Stomach smooth muscle (tissue), 2 donors: ENCODE measurements around the gene CBLB.

ENCODE experiments used
- H3K27ac ChIP-seq: one replicate; pipeline ENCODE4 v1.7.0; 2013; ENCODE audit warnings: mild to moderate bottlenecking, low read length, inconsistent platforms
- H3K27me3 ChIP-seq, 2 donors: one replicate each; pipeline ENCODE4 v1.7.0; 2013; ENCODE audit warnings: low read length in 2 of 2; ENCODE audit not compliant: insufficient read depth in 2 of 2, control insufficient read depth in 1 of 2
- H3K36me3 ChIP-seq, 2 donors: one replicate each; pipeline ENCODE4 v1.7.0; 2013; ENCODE audit warnings: low read length in 2 of 2; ENCODE audit not compliant: control insufficient read depth in 2 of 2, insufficient read depth in 2 of 2
- H3K4me1 ChIP-seq: one replicate; pipeline ENCODE4 v1.7.0; 2013; ENCODE audit warnings: low read length; ENCODE audit not compliant: control insufficient read depth, insufficient read depth
- H3K4me3 ChIP-seq, 2 donors: one replicate each; pipeline ENCODE4 v1.7.0; 2013; ENCODE audit warnings: low read length in 2 of 2
- H3K9ac ChIP-seq, 2 donors: one replicate each; pipeline ENCODE4 v1.7.0; 2013; ENCODE audit warnings: low read length in 2 of 2, mild to moderate bottlenecking in 1 of 2
- H3K9me3 ChIP-seq, 2 donors: one replicate each; pipeline ENCODE4 v1.7.0; 2013; ENCODE audit warnings: low read length in 2 of 2; ENCODE audit not compliant: control insufficient read depth in 2 of 2
- donor health status: healthy.
- donor health status: Pancreatic carcinoma.

Gene CBLB

GRCh38 chr3:105846809-105847208 is 22.0 kb downstream of the CBLB start:
- H3K4me3 ChIP-seq = no peak overlapping the region
- H3K36me3 ChIP-seq = peaks cover 0 to 3% of the 10 kb centered on the region in 2 donors
- no peaks in the 10 kb centered on the region for H3K9me3 ChIP-seq
- H3K4me1 ChIP-seq = no peaks in the 10 kb centered on the region
- H3K27me3 ChIP-seq = no peaks in the 10 kb centered on the region
- H3K27ac ChIP-seq = no peak overlapping the region
- no peak overlapping the region for H3K9ac ChIP-seq

GRCh38 chr3:105845488-105845887 is 23.3 kb downstream of the CBLB start:
- H3K9me3 ChIP-seq = no peaks in the 10 kb centered on the region
- no peaks in the 10 kb centered on the region for H3K36me3 ChIP-seq
- H3K4me3 ChIP-seq = no peak overlapping the region
- no peak overlapping the region for H3K9ac ChIP-seq
- H3K4me1 ChIP-seq = no peaks in the 10 kb centered on the region
- H3K27me3 ChIP-seq = no peaks in the 10 kb centered on the region
- no peak overlapping the region for H3K27ac ChIP-seq

GRCh38 chr3:105844704-105845103 is 24.1 kb downstream of the CBLB start:
- Histone ChIP-seq H3K27me3 (no peaks in the 10 kb centered on the region), H3K27ac (no peak overlapping the region), H3K9me3 (no peaks in the 10 kb centered on the region), H3K9ac (no peak overlapping the region), H3K4me3 (no peak overlapping the region), H3K36me3 (no peaks in the 10 kb centered on the region), H3K4me1 (no peaks in the 10 kb centered on the region)

- Histone ChIP-seq H3K36me3 (no peaks in the 10 kb centered on the region), H3K4me3 (no peak overlapping the region), H3K27me3 (no peaks in the 10 kb centered on the region), H3K9ac (no peak overlapping the region), H3K4me1 (no peaks in the 10 kb centered on the region), H3K9me3 (no peaks in the 10 kb centered on the region), H3K27ac (no peak overlapping the region)
Measured at GRCh38 chr3:105843994-105844393, 24.8 kb downstream of the CBLB start.

- H3K9ac ChIP-seq = no peak overlapping the region
- H3K9me3 ChIP-seq = no peaks in the 10 kb centered on the region
- H3K27ac ChIP-seq = no peak overlapping the region
- H3K27me3 ChIP-seq = no peaks in the 10 kb centered on the region
- H3K36me3 ChIP-seq = no peaks in the 10 kb centered on the region
- H3K4me1 ChIP-seq = no peaks in the 10 kb centered on the region
- no peak overlapping the region for H3K4me3 ChIP-seq
Measured at GRCh38 chr3:105842943-105843342, 25.9 kb downstream of the CBLB start.

- no peak overlapping the region for H3K4me3 ChIP-seq
- H3K36me3 ChIP-seq = no peaks in the 10 kb centered on the region
- no peaks in the 10 kb centered on the region for H3K27me3 ChIP-seq
- no peaks in the 10 kb centered on the region for H3K9me3 ChIP-seq
- no peaks in the 10 kb centered on the region for H3K4me1 ChIP-seq
- H3K27ac ChIP-seq = no peak overlapping the region
- H3K9ac ChIP-seq = no peak overlapping the region
Measured at GRCh38 chr3:105842449-105842848, 26.4 kb downstream of the CBLB start.

- no peak overlapping the region for H3K9ac ChIP-seq
- H3K4me1 ChIP-seq = no peaks in the 10 kb centered on the region
- H3K9me3 ChIP-seq = no peaks in the 10 kb centered on the region
- H3K36me3 ChIP-seq = no peaks in the 10 kb centered on the region
- no peak overlapping the region for H3K27ac ChIP-seq
- no peak overlapping the region for H3K4me3 ChIP-seq
- H3K27me3 ChIP-seq = no peaks in the 10 kb centered on the region
Measured at GRCh38 chr3:105837947-105838346, 30.9 kb downstream of the CBLB start.

- Histone ChIP-seq H3K4me3 (no peak overlapping the region), H3K27me3 (no peaks in the 10 kb centered on the region), H3K36me3 (no peaks in the 10 kb centered on the region), H3K4me1 (no peaks in the 10 kb centered on the region), H3K9me3 (no peaks in the 10 kb centered on the region), H3K27ac (no peak overlapping the region), H3K9ac (no peak overlapping the region)
Measured at GRCh38 chr3:105837143-105837740, 31.6 kb downstream of the CBLB start.

- H3K27ac ChIP-seq = no peak overlapping the region
- no peaks in the 10 kb centered on the region for H3K4me1 ChIP-seq
Measured at GRCh38 chr3:105836533-105836932, 32.3 kb downstream of the CBLB start.

GRCh38 chr3:105835606-105836005 is 33.2 kb downstream of the CBLB start:
- H3K9ac ChIP-seq = no peak overlapping the region
- no peak overlapping the region for H3K27ac ChIP-seq
- no peaks in the 10 kb centered on the region for H3K27me3 ChIP-seq
- no peak overlapping the region for H3K4me3 ChIP-seq
- no peaks in the 10 kb centered on the region for H3K4me1 ChIP-seq
- no peaks in the 10 kb centered on the region for H3K9me3 ChIP-seq
- no peaks in the 10 kb centered on the region for H3K36me3 ChIP-seq

More at GRCh38 chr3:105836533-105836932, 32.3 kb downstream of the CBLB start:
- no peak overlapping the region for H3K4me3 ChIP-seq
- no peaks in the 10 kb centered on the region for H3K27me3 ChIP-seq
- H3K9ac ChIP-seq = no peak overlapping the region
- no peaks in the 10 kb centered on the region for H3K9me3 ChIP-seq
- no peaks in the 10 kb centered on the region for H3K36me3 ChIP-seq

GRCh38 chr3:105834768-105835167 is 34.0 kb downstream of the CBLB start:
- no peaks in the 10 kb centered on the region for H3K27me3 ChIP-seq
- no peaks in the 10 kb centered on the region for H3K9me3 ChIP-seq
- no peaks in the 10 kb centered on the region for H3K36me3 ChIP-seq
- no peak overlapping the region for H3K27ac ChIP-seq
- H3K4me1 ChIP-seq = no peaks in the 10 kb centered on the region
- H3K4me3 ChIP-seq = no peak overlapping the region
- H3K9ac ChIP-seq = no peak overlapping the region
